Measurements from ENCODE around the gene FAM83F.

Gene FAM83F

DNA sequence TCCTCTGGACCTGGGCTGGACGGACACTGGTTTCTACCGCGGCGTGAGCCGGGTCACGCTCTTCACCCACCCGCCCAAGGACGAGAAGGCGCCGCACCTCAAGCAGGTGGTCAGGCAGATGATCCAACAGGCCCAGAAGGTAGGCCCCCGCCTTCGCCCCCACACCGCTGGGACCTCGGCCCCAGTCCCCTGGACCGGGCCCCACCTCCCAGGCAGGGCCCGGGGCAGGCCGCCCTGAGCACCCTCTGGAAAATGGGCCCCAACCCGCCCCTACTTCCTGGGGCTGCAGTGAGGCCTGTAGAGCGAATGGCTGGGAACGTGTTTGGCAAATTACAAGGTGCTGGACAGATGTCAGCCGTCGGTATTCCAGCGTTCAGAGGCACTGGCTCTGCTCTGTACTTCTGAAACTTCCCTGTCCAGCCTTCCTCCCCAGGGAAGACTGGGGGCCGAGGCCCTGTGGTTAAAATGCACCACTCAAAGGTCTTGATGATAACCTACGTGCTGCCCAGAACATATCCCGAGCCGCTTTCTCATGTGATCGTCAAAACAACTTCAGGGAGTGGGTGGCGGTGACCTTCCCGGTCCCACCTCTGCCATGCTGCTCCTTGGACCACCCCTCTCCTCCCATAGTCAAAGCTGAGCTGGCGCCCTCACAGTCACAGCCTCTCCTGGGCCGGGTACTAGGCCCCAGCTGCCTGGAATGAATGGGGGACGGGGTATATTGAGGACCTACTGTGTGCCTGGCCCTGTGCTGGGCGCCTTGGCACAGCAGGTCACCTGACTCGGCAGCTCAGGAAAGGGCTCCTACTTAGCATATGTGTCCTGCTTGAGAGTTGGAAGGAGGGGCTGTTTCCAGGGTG, 869 bp downstream of the FAM83F start:
- peak; percentile 16 for DNase-seq

- DNase-seq = no peak
These were observed 2.0 kb downstream of the FAM83F start for GRCh38 chr22:39996732-39997131.

DNA sequence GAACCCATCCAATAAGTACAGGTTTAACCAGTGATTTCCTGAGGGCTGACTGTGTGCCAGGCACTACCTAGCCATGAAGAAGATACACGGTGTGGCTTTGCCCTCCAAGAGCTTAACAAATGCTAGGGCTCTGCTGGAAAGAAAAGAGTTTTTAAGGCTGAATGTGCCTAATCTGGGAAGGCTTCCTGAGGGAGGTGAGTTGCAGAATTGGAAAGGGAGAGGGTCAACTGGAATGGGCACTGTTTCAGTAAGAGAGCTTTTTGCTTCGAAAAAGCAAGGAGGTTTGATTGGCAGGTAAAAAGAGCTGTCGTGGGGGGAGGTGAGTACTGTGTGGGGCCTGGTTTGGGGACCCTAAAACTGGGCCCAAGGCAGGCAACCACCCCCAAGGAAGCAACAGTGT, 2.7 kb downstream of the FAM83F start:
- DNase-seq = no peak

GRCh38 chr22:39997939-39998726, 3.4 kb downstream of the FAM83F start:
- peak; percentile 76 for DNase-seq

DNA sequence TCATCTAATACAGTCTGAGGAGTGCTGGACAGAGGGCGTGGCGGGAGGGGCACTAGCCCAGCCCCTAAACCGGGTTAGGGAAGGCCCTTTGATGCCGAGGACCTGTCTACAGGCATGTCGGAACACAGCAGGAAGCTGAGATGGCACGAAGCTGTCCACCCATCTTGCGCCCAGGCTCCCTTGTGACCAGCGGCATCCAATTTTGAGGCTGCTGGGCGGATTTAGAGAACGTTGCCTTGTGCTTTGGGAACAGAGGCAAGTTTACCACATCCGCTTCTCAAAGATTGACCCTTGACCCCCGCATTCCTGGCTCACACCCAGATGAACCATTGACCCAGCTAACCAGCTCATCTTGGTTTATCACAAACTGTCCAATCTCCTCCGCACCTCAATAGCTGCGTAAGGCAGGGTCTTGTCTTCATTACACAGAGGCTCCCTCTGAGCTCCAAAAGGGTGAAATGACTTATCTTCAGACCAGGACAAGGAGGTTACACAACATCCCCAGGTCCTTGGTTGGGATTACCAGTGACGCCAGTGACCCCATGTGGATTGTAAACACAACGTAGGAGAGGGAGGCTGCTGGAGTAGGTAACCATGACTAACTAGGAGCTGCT, 4.5 kb downstream of the FAM83F start:
- no peak for DNase-seq

DNA sequence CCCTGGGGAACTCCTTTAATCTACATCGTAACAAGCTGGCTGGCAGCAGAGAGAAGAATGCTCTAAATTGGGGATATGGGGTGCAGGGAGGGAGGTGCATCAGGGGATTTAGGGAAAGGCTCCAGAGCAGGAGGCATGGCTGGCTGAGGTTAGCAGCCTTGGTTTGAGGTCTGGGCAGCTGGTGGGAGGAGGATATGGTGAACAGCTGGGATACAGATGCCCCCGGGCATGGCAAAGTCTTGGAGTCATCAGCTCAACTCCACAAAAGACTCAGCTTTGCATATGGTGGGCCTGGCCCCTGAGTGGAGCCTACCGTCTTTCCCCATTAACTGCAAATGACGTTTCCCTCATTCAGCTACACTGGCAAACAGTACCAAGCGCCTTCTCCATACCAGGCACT, 5.4 kb downstream of the FAM83F start:
- no peak for DNase-seq

- DNase-seq = no peak
These were observed 6.4 kb downstream of the FAM83F start for GRCh38 chr22:40001106-40001505.

- DNase-seq = no peak
These were observed 7.2 kb downstream of the FAM83F start for GRCh38 chr22:40001800-40002577.

GRCh38 chr22:40002935-40003715, 8.4 kb downstream of the FAM83F start:
- DNase-seq = peak; percentile 23

GRCh38 chr22:40004836-40005235, 10.1 kb downstream of the FAM83F start:
- no peak for DNase-seq

DNA sequence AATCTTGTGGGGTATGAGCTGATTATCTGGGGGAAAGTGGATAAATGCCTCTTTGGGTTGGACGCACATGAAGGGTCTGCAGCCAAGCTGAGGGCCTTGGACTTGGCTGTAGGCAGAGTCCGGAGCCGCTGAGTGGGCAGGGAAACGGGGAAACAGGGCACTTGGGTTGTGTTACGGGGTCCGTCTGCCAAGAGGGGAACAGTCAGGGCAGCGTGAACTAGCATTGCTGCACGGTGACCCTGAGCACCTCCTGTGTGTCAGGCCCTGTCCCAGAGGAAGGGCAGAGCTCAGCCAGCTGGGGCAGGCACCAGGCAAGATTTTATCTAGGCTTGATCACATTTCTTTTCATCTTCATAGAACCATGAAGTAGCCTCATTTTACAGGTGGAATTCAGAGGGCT, 11.9 kb downstream of the FAM83F start:
- no peak for DNase-seq

GRCh38 chr22:40007853-40008710, 13.3 kb downstream of the FAM83F start:
- no peak for DNase-seq

GRCh38 chr22:40008726-40009291, 14.1 kb downstream of the FAM83F start:
- DNase-seq = no peak

DNA sequence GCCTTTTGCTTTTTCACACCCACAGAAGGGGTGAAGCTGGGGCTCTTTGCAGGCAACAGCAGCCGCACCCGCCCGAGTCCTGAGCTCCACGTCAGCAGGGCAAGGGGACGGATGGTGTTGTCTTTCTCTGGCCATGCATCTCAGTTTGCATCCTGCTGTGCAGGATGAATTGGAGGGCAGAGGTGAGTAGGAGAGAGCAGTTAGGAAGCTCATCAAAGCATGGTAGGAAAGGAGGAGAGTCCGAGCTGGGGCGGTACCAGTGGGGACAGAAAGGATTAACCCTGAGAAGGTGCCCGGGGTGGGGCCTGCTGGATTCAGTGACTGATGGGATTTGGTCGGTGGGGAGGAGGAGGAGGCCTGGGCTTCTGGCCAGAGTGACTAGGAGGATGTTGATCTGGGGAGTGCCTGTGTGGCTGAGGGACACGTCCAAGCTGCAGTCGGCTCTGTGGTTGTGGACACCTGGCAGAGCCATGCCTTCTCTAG, 14.6 kb downstream of the FAM83F start:
- peak; percentile 44 for DNase-seq

GRCh38 chr22:40009951-40010671, 15.4 kb downstream of the FAM83F start:
- DNase-seq = peak; percentile 22

GRCh38 chr22:40010746-40011145, 16.0 kb downstream of the FAM83F start:
- no peak for DNase-seq

GRCh38 chr22:40014667-40015248, 20.0 kb downstream of the FAM83F start:
- no peak for DNase-seq

- no peak for DNase-seq
These were observed 20.7 kb downstream of the FAM83F start for GRCh38 chr22:40015358-40015976.

- no peak for DNase-seq
These were observed 23.3 kb downstream of the FAM83F start for GRCh38 chr22:40018051-40018450.
